ENCODE results near the gene ANKAR. TPM values are rescaled to one million over a fixed set of nuclear protein-coding genes. Genes with fewer than 3 reads are reported as not detected.

ANKAR gene
- total and polyA plus RNA-seq, 8 donors: 2.0 to 26.8 (median 5.5) TPM

- Histone ChIP-seq H3K36me3 (peaks cover 0 to 9% (median 6%) of the 10 kb centered on the region in 4 donors), H3K27ac (no peak overlapping the region), H3K4me3 (no peak overlapping the region), H3K9me3 (no peaks in the 10 kb centered on the region), H3K27me3 (no peaks in the 10 kb centered on the region), H3K4me1 (peaks cover 0 to 7% (median 0%) of the 10 kb centered on the region in 4 donors)
- no peak for DNase-seq
- 73 to 83% (median 78%) methylated on average over 3 of the region's 3 CpGs for WGBS, 5 donors
- intact Hi-C loops (cut with DNase I; ENCODE audit: low total_unique reads): no loop called here
- TF ChIP-seq EP300 (IDR thresholded peaks at IDR 0.05): no peak
- no peak for TF ChIP-seq POLR2A (IDR thresholded peaks at IDR 0.05)
- TF ChIP-seq CTCF (IDR thresholded peaks at IDR 0.05): no peak
- no peak for TF ChIP-seq POLR2AphosphoS5 (IDR thresholded peaks at IDR 0.05)
Observed at GRCh38 chr2:189696223-189696622, 21.8 kb downstream of the ANKAR start.

- Histone ChIP-seq H3K4me3 (no peak overlapping the region), H3K36me3 (peaks cover 0 to 11% (median 4%) of the 10 kb centered on the region in 4 donors), H3K4me1 (peaks cover 0 to 7% (median 0%) of the 10 kb centered on the region in 4 donors), H3K9me3 (no peaks in the 10 kb centered on the region), H3K27ac (no peak overlapping the region), H3K27me3 (no peaks in the 10 kb centered on the region)
- 37 to 49% (median 42%) methylated on average over 6 of the region's 6 CpGs for WGBS, 5 donors
- intact Hi-C loops (cut with DNase I; ENCODE audit: low total_unique reads): no loop called here
- peak; percentile 30 to 73 for DNase-seq
- TF ChIP-seq CTCF (IDR thresholded peaks at IDR 0.05) (peak in 3 of 7 experiments; percentile 21 to 72 (median 31)), EP300 (IDR thresholded peaks at IDR 0.05) (no peak)
Observed at GRCh38 chr2:189698020-189698887, 23.8 kb downstream of the ANKAR start.

GRCh38 chr2:189700681-189701080, 26.2 kb downstream of the ANKAR start:
- H3K36me3 ChIP-seq: peaks cover 0 to 14% (median 11%) of the 10 kb centered on the region in 4 donors
- no peak overlapping the region for H3K27ac ChIP-seq
- no peaks in the 10 kb centered on the region for H3K27me3 ChIP-seq
- WGBS, 5 donors: 38 to 46% (median 44%) methylated on average over 2 of the region's 2 CpGs
- no peak overlapping the region for H3K4me3 ChIP-seq
- no peak for DNase-seq
- intact Hi-C loops (cut with DNase I; ENCODE audit: low total_unique reads): no loop called here
- peaks cover 0 to 7% (median 0%) of the 10 kb centered on the region in 4 donors for H3K4me1 ChIP-seq
- TF ChIP-seq CTCF (IDR thresholded peaks at IDR 0.05): no peak
- TF ChIP-seq EP300 (IDR thresholded peaks at IDR 0.05): no peak
- TF ChIP-seq POLR2AphosphoS5 (IDR thresholded peaks at IDR 0.05): no peak
- H3K9me3 ChIP-seq: no peaks in the 10 kb centered on the region

- TF ChIP-seq POLR2A (IDR thresholded peaks at IDR 0.05) (no peak), EP300 (IDR thresholded peaks at IDR 0.05) (no peak), CTCF (IDR thresholded peaks at IDR 0.05) (no peak), POLR2AphosphoS5 (IDR thresholded peaks at IDR 0.05) (no peak)
- Histone ChIP-seq H3K9me3 (no peaks in the 10 kb centered on the region), H3K4me1 (peaks cover 0 to 7% (median 0%) of the 10 kb centered on the region in 4 donors), H3K27ac (no peak overlapping the region), H3K27me3 (no peaks in the 10 kb centered on the region), H3K36me3 (peaks cover 0 to 23% (median 19%) of the 10 kb centered on the region in 4 donors), H3K4me3 (no peak overlapping the region)
- DNase-seq: no peak
- intact Hi-C loops (cut with DNase I; ENCODE audit: low total_unique reads): no loop called here
Observed at GRCh38 chr2:189702071-189702470, 27.6 kb downstream of the ANKAR start.

Data from stomach (tissue), 9 donors.